Lung (tissue), 12 donors: ENCODE measurements around the gene RHOH. TPM values are rescaled to one million over a fixed set of nuclear protein-coding genes. Genes with fewer than 3 reads are reported as not detected.

Experiments
- ATAC-seq: fragments of 200-7000 bp; cut with Tn5 transposase; one replicate; pipeline ENCODE4 v1.9.1; 2020; ENCODE audit warnings: moderate number of reproducible peaks; ENCODE audit not compliant: insufficient read depth, low FRiP score
- DNase-seq, 3 donors: peaks; one replicate each; pipeline ENCODE4 v3.0.0-alpha.2; 2013 to 2017
- H3K27ac ChIP-seq, 2 donors: one replicate each; pipeline ENCODE4 v1.5.1; 2013; ENCODE audit warnings: mild to moderate bottlenecking in 2 of 2, moderate library complexity in 2 of 2, control low read depth in 1 of 2, inconsistent platforms in 1 of 2, low read depth in 1 of 2, low read length in 1 of 2
- H3K27me3 ChIP-seq, 3 donors: one replicate each; pipeline ENCODE4 v1.5.1; 2013; ENCODE audit warnings: low read length in 2 of 3; ENCODE audit not compliant: control insufficient read depth in 3 of 3, insufficient read depth in 3 of 3
- H3K36me3 ChIP-seq, 4 donors: one replicate each; pipeline ENCODE4 v1.5.1; 2013; ENCODE audit warnings: low read length in 4 of 4, mild to moderate bottlenecking in 1 of 4, moderate library complexity in 1 of 4; ENCODE audit not compliant: control insufficient read depth in 4 of 4, insufficient read depth in 4 of 4
- H3K4me1 ChIP-seq, 5 donors: one replicate each; pipeline ENCODE4 v1.5.1; 2013; ENCODE audit warnings: low read length in 5 of 5, mild to moderate bottlenecking in 2 of 5, moderate library complexity in 1 of 5; ENCODE audit not compliant: control insufficient read depth in 5 of 5, insufficient read depth in 5 of 5
- H3K4me3 ChIP-seq: one replicate; pipeline ENCODE4 v1.5.1; 2013; ENCODE audit warnings: mild to moderate bottlenecking, control low read depth, moderate library complexity
- H3K9ac ChIP-seq, 2 donors: one replicate each; pipeline ENCODE4 v1.5.1; 2013; ENCODE audit warnings: low read length in 2 of 2, control low read depth in 1 of 2; ENCODE audit not compliant: insufficient read depth in 1 of 2
- H3K9me3 ChIP-seq, 4 donors: one replicate each; pipeline ENCODE4 v1.5.1; 2013; ENCODE audit warnings: low read length in 3 of 4, mild to moderate bottlenecking in 1 of 4, moderate library complexity in 1 of 4; ENCODE audit not compliant: control insufficient read depth in 4 of 4, insufficient read depth in 3 of 4
- WGBS, 2 donors: extraction: QIAGEN DNeasy Blood & Tissue Kit; methylation state at CpG; one replicate each; pipeline ENCODE4 v1.1.7; 2013; 5-methylcytosine and 5-hydroxymethylcytosine counted together
- polyA plus RNA-seq, 2 donors: library from polyadenylated mRNA; stranded (reverse); fragments of 200-250 nt; gene quantifications; one replicate each; pipeline ENCODE4 v1.2.1, GENCODE V29; 2013
- total RNA-seq, 2 donors: library from RNA; depleted of rRNA in 1 of 2; stranded (reverse); fragments of >200 nt in 1 of 2; gene quantifications; one replicate each; pipeline ENCODE4 v1.2.1, GENCODE V29; 2014 to 2021
- TF ChIP-seq, protein P1 (sequence below): IDR thresholded peaks from 2 replicates; pipeline ENCODE4 v1.5.1; 2012; ENCODE audit warnings: mild to moderate bottlenecking; ENCODE audit errors: control extremely low read depth, extremely low read depth
- donor health status: control.
- donor health status: control.
- donor health status: Bipolar disorder and iron deficiency.
- donor health status: healthy.
- donor health status: DM: yes; HTN: yes; CAD: no.

The RHOH gene
- total and polyA plus RNA-seq, 4 donors = 1.2 to 35.8 (median 10.6) TPM

DNA sequence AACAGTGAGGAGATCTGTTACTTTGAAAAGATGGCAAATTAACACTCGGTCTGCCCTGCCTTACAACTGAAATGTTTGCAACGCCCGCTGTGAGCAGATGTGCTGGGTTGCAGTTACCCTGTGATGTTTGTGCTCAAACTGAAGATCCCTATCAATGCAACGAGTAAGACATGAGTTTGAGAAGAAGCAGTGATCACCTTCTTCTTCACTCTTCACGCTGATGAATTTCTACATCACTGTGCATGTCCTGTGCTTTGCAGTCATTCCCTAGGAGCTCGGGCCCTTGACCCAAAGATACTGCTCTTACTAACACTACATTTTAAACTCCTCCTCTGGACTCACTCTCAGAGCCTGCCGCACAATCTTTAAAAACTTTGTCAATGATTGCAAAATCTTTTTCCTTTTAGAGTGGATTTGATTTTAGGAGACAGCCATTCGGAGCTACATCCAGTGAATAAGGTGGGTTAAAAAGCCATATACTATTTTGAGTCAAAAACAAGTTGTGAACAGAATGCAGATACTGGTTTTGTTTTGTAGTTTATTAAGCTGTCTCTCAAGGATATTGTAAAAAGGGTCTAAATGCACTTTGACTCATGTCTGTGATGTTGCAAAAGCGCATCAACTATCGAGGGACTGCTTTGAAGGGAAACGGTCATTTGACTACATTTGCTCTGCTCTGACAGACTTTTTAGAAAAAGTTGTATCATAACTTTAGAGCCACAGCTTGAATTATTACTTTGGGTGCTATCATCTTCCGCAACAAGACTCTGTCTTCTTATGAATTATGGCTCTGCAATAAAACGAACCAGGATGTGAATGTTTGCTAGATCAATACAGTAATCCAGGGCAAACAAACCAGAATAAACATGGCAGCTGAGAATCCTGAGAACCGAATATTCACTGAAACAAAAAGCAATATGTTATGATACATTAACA, 5.7 kb upstream of the RHOH start:
- 56 to 60% methylated on average over 14 of the region's 14 CpGs for WGBS, 2 donors
- TF ChIP-seq, protein P1, sequence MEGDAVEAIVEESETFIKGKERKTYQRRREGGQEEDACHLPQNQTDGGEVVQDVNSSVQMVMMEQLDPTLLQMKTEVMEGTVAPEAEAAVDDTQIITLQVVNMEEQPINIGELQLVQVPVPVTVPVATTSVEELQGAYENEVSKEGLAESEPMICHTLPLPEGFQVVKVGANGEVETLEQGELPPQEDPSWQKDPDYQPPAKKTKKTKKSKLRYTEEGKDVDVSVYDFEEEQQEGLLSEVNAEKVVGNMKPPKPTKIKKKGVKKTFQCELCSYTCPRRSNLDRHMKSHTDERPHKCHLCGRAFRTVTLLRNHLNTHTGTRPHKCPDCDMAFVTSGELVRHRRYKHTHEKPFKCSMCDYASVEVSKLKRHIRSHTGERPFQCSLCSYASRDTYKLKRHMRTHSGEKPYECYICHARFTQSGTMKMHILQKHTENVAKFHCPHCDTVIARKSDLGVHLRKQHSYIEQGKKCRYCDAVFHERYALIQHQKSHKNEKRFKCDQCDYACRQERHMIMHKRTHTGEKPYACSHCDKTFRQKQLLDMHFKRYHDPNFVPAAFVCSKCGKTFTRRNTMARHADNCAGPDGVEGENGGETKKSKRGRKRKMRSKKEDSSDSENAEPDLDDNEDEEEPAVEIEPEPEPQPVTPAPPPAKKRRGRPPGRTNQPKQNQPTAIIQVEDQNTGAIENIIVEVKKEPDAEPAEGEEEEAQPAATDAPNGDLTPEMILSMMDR = no peak
- Histone ChIP-seq H3K27me3 (no peaks in the 10 kb centered on the region), H3K9ac (no peak overlapping the region), H3K27ac (peak overlapping the region in 1 of 2 donors; percentile 10), H3K4me3 (no peak overlapping the region), H3K4me1 (peaks cover 0 to 10% (median 0%) of the 10 kb centered on the region in 5 donors), H3K9me3 (peaks cover 0 to 3% (median 0%) of the 10 kb centered on the region in 4 donors), H3K36me3 (no peaks in the 10 kb centered on the region)
- ATAC-seq (no peak), DNase-seq (peak in 1 of 3 donors; percentile 13)

DNA sequence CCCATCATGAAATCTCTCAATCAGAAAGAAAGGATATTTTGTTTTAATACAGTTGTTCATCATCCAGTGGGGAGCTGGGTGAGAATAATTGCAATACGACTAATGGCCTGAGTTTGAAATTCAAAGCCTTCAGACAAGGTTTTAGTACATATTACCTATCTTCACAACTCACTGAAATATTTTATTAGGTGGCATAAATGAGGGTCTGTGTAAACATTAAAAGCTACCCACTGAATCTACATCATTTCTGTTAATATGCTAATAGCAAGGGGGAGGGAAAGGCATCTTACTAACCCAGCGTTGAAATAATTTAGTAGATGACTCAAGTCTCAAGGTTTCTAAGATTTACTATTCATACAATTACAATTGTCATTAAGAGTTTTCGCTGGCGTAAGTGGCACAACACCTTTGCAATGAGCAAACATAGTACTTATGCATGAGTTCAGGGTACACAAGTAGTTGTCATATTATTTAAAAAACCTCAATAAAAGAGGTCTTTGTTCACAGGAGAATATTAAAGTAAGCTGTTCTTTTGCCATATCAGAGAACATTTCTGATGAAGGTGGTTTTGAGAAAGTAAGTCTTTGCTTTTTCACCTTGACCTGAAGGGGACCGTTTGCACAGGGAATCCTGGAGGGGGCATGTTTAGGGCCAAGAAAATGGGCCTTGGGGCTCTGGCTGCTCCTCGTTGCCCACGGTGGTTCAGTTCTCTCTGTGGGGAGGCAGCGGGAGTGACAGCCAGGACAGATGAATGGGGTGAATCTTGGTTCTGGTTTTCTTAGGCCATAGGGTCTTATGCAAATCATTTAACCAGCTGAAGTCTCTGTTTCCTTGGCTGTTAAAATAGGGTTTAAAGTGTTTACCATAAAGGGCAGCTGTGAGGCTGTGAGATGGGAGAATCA, 4.5 kb upstream of the RHOH start:
- Histone ChIP-seq H3K4me1 (peaks cover 0 to 10% (median 0%) of the 10 kb centered on the region in 5 donors), H3K9ac (no peak overlapping the region), H3K4me3 (no peak overlapping the region), H3K36me3 (no peaks in the 10 kb centered on the region), H3K27me3 (no peaks in the 10 kb centered on the region), H3K27ac (no peak overlapping the region), H3K9me3 (peaks cover 0 to 3% (median 0%) of the 10 kb centered on the region in 4 donors)
- DNase-seq (no peak), ATAC-seq (no peak)
- TF ChIP-seq, protein P1 = no peak
- WGBS, 2 donors = 72 to 78% methylated on average over 8 of the region's 8 CpGs

DNA sequence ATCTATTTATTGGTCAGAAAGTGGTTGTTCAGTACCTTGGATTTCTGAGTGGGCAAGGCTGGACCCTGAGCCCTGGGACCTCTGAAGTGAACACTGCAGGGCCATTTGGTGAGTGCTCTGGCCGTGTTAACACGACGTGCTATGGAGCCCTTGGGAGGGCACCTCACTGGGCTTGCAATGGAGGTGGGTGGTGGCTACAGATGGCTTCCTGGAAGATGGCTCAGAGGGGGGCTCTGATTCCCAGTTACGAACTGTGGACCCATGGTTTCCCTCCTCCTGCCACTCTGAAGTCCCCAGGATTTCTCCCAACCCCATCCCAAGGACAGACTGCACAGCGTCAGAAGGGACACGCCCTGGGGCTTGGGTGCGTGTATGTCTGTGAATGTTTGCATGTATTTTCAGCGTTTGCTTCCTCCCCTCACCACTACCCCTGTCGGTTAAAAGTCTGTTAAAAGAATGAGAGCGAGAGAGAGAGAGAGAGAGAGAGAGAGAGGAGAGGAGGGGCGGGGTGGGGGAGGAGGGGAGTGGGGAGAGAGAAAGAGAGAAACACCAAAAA, 3.7 kb upstream of the RHOH start:
- H3K27me3 ChIP-seq = no peaks in the 10 kb centered on the region
- ATAC-seq = no peak
- H3K36me3 ChIP-seq = no peaks in the 10 kb centered on the region
- no peak overlapping the region for H3K27ac ChIP-seq
- no peak for DNase-seq
- WGBS, 2 donors = 45 to 54% methylated on average over 10 to 11 of the region's 11 CpGs
- H3K4me3 ChIP-seq = no peak overlapping the region
- TF ChIP-seq, protein P1 = no peak
- H3K9ac ChIP-seq = no peak overlapping the region
- peaks cover 0 to 3% (median 0%) of the 10 kb centered on the region in 4 donors for H3K9me3 ChIP-seq
- H3K4me1 ChIP-seq = peaks cover 0 to 10% (median 0%) of the 10 kb centered on the region in 5 donors
